GM18499 (cell line): ENCODE data around the gene RFK.

Experiments used
- ATAC-seq: cut with Tn5 transposase; IDR thresholded peaks from one replicate; pipeline ENCODE4 v1.9.1; 2021; ENCODE audit warnings: moderate number of reproducible peaks; ENCODE audit not compliant: insufficient read depth, unreplicated experiment

Gene RFK

GRCh38 chr9:76413658-76414057 is 19.4 kb upstream of the RFK start:
- ATAC-seq: no peak

- ATAC-seq: no peak
Measured at GRCh38 chr9:76412638-76413037, 18.4 kb upstream of the RFK start.

- ATAC-seq: no peak
Measured at GRCh38 chr9:76405868-76406267, 11.6 kb upstream of the RFK start.

GRCh38 chr9:76405340-76405739 is 11.1 kb upstream of the RFK start:
- no peak for ATAC-seq

- no peak for ATAC-seq
Measured at GRCh38 chr9:76404401-76404800, 10.2 kb upstream of the RFK start.

GRCh38 chr9:76403352-76403751 is 9.1 kb upstream of the RFK start:
- ATAC-seq: peak; percentile 80

- ATAC-seq: no peak
Measured at GRCh38 chr9:76401580-76402354, 7.5 kb upstream of the RFK start.

GRCh38 chr9:76401176-76401575 is 7.0 kb upstream of the RFK start:
- ATAC-seq: no peak

GRCh38 chr9:76400534-76401096 is 6.4 kb upstream of the RFK start:
- no peak for ATAC-seq

GRCh38 chr9:76399856-76400255 is 5.6 kb upstream of the RFK start:
- no peak for ATAC-seq

- no peak for ATAC-seq
Measured at GRCh38 chr9:76396597-76396996, 2.4 kb upstream of the RFK start.

GRCh38 chr9:76396144-76396543 is 1.9 kb upstream of the RFK start:
- ATAC-seq: no peak

- no peak for ATAC-seq
Measured at GRCh38 chr9:76395381-76395780, 1.2 kb upstream of the RFK start.

GRCh38 chr9:76394960-76395252 is 680 bp upstream of the RFK start:
- ATAC-seq: peak; percentile 42

GRCh38 chr9:76390656-76391055 is 3.6 kb downstream of the RFK start:
- ATAC-seq: no peak

GRCh38 chr9:76379494-76379893 is 14.7 kb downstream of the RFK start:
- ATAC-seq: no peak

GRCh38 chr9:76378367-76379073 is 15.7 kb downstream of the RFK start:
- ATAC-seq: no peak

GRCh38 chr9:76377791-76378190 is 16.4 kb downstream of the RFK start:
- ATAC-seq: no peak

GRCh38 chr9:76374783-76375559 is 19.3 kb downstream of the RFK start:
- ATAC-seq: no peak

GRCh38 chr9:76373784-76374474 is 20.3 kb downstream of the RFK start:
- ATAC-seq: no peak
